ENCODE data around the gene PPP1R14C. TPM values are rescaled to one million over a fixed set of nuclear protein-coding genes. Genes with fewer than 3 reads are reported as not detected.

The PPP1R14C gene
- total and polyA plus RNA-seq, 7 experiments from 2014 or later = not detected

DNA sequence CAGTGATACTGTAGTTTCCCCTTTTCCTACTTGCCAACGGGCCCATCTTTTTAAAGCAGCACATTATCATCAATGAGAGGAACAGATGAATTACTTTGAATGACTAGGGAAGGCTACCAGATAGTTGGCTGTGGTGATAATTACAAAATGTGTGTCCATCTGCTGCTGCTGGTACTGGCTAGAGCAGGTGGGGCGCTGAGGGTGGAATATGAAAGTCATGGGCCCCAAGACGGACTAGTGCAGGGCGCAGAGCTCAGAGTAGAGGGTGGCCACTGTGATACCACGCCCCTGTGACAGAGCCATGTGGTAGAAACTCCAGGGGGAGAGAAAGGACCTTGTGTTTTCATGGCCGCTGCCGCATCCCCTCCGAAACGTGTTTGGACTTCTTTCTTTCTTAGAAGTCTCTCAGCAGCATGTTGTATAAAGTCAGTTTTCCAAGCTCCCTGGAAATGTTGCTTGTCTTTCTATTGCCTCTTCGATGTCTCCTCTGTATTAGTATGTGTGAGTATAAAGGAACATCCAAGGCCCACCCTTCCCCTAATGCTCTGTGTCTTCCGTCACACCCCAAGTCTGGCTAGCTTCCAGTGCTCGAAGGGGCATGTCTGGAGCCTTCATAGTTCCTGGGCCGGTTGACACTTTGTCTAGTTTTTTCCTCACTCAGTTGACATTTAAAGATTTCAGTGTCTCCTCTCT is 88.1 kb downstream of the PPP1R14C start:
- POLR2A ChIA-PET = no interaction called here
- H3K36me3 Mint-ChIP-seq = peaks cover 0 to 8% (median 0%) of the 10 kb centered on the region in 5 donors
- Histone ChIP-seq H3K4me1 (ENCODE audit: control insufficient read depth in 2 of 2, insufficient read depth in 2 of 2, low read length in 2 of 2) (peaks cover 0 to 8% of the 10 kb centered on the region in 2 donors), H3K36me3 (ENCODE audit: control insufficient read depth in 2 of 3, insufficient read depth in 3 of 3, low read length in 3 of 3) (no peaks in the 10 kb centered on the region), H3K9me3 (ENCODE audit: control insufficient read depth in 2 of 3, low read length in 3 of 3) (no peaks in the 10 kb centered on the region), H3K27me3 (ENCODE audit: control insufficient read depth in 2 of 2, insufficient read depth in 2 of 2, low read length in 2 of 2) (no peaks in the 10 kb centered on the region), H3K27ac (ENCODE audit: low read depth, low read length) (no peak overlapping the region), H3K4me3 (ENCODE audit: low read length) (no peak overlapping the region)
- no peak for DNase-seq
- peaks cover 9 to 33% (median 12%) of the 10 kb centered on the region in 5 donors for H3K27me3 Mint-ChIP-seq
- CTCF ChIA-PET = no interaction called here
- H3K4me3 Mint-ChIP-seq = no peak overlapping the region
- peaks cover 0 to 12% (median 5%) of the 10 kb centered on the region in 11 donors for H3K9me3 Mint-ChIP-seq
- intact Hi-C loops (cut with micrococcal nuclease) = no loop called here
- H3K4me1 Mint-ChIP-seq = peaks cover 0 to 15% (median 0%) of the 10 kb centered on the region in 7 donors
- ATAC-seq = no peak
- H3K27ac Mint-ChIP-seq = no peak overlapping the region

DNA sequence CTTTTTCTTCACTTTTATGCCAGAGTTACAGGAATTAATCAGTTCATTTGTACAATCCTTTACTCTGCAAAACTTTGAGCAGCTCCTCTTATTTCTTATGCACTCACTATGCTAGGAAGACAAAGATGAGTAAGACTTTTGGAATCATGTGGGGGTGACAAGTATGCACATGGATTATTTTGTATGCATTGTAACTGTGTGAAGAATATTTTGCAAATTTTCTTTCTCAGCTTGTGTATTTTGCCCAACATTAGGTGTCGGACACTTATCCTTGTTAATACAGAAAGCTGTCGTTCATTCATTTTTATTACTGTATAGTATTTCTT is 88.6 kb downstream of the PPP1R14C start:
- H3K4me3 Mint-ChIP-seq = no peak overlapping the region
- H3K27me3 Mint-ChIP-seq = peaks cover 10 to 28% (median 15%) of the 10 kb centered on the region in 5 donors
- intact Hi-C loops (cut with micrococcal nuclease) = no loop called here
- peaks cover 0 to 17% (median 0%) of the 10 kb centered on the region in 7 donors for H3K4me1 Mint-ChIP-seq
- Histone ChIP-seq H3K9me3 (ENCODE audit: control insufficient read depth in 2 of 3, low read length in 3 of 3) (no peaks in the 10 kb centered on the region), H3K4me3 (ENCODE audit: low read length) (no peak overlapping the region), H3K27me3 (ENCODE audit: control insufficient read depth in 2 of 2, insufficient read depth in 2 of 2, low read length in 2 of 2) (no peaks in the 10 kb centered on the region), H3K27ac (ENCODE audit: low read depth, low read length) (no peak overlapping the region), H3K36me3 (ENCODE audit: control insufficient read depth in 2 of 3, insufficient read depth in 3 of 3, low read length in 3 of 3) (no peaks in the 10 kb centered on the region), H3K4me1 (ENCODE audit: control insufficient read depth in 2 of 2, insufficient read depth in 2 of 2, low read length in 2 of 2) (peaks cover 0 to 13% of the 10 kb centered on the region in 2 donors)
- peaks cover 0 to 8% (median 0%) of the 10 kb centered on the region in 5 donors for H3K36me3 Mint-ChIP-seq
- ATAC-seq (no peak), DNase-seq (no peak)
- H3K27ac Mint-ChIP-seq = no peak overlapping the region
- POLR2A ChIA-PET = no interaction called here
- peaks cover 0 to 12% (median 6%) of the 10 kb centered on the region in 11 donors for H3K9me3 Mint-ChIP-seq
- CTCF ChIA-PET = no interaction called here

DNA sequence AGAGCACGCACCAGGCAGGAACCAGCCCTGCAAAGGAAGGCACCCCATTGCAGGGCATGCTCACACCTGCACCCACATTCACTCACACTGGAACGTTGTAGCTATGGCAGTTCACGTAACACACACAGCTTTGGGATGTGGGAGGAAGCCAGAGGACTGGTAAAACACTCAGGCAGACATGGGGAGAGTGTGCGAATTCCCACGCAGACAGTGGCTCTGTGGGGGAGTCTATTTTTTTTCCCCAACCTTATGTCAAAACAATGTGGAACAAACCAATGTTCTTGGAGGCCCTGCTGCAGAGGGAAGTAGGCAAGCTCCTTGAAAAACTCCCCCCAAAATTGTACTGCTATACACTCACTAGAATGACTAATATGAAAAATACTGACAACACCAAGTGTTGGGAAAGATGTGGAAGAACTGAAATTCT is 91.0 kb downstream of the PPP1R14C start:
- H3K36me3 Mint-ChIP-seq = peaks cover 0 to 8% (median 0%) of the 10 kb centered on the region in 5 donors
- no peak for ATAC-seq
- Histone ChIP-seq H3K4me1 (ENCODE audit: control insufficient read depth in 2 of 2, insufficient read depth in 2 of 2, low read length in 2 of 2) (peaks cover 0 to 15% of the 10 kb centered on the region in 2 donors), H3K9me3 (ENCODE audit: control insufficient read depth in 2 of 3, low read length in 3 of 3) (no peaks in the 10 kb centered on the region), H3K36me3 (ENCODE audit: control insufficient read depth in 2 of 3, insufficient read depth in 3 of 3, low read length in 3 of 3) (no peaks in the 10 kb centered on the region), H3K4me3 (ENCODE audit: low read length) (no peak overlapping the region), H3K27ac (ENCODE audit: low read depth, low read length) (no peak overlapping the region), H3K27me3 (ENCODE audit: control insufficient read depth in 2 of 2, insufficient read depth in 2 of 2, low read length in 2 of 2) (no peaks in the 10 kb centered on the region)
- CTCF ChIA-PET = no interaction called here
- peaks cover 4 to 16% (median 9%) of the 10 kb centered on the region in 5 donors for H3K27me3 Mint-ChIP-seq
- intact Hi-C loops (cut with micrococcal nuclease) = no loop called here
- DNase-seq = no peak
- H3K4me3 Mint-ChIP-seq = no peak overlapping the region
- POLR2A ChIA-PET = no interaction called here
- no peak overlapping the region for H3K27ac Mint-ChIP-seq
- peaks cover 0 to 12% (median 6%) of the 10 kb centered on the region in 11 donors for H3K9me3 Mint-ChIP-seq
- peaks cover 0 to 17% (median 2%) of the 10 kb centered on the region in 7 donors for H3K4me1 Mint-ChIP-seq

DNA sequence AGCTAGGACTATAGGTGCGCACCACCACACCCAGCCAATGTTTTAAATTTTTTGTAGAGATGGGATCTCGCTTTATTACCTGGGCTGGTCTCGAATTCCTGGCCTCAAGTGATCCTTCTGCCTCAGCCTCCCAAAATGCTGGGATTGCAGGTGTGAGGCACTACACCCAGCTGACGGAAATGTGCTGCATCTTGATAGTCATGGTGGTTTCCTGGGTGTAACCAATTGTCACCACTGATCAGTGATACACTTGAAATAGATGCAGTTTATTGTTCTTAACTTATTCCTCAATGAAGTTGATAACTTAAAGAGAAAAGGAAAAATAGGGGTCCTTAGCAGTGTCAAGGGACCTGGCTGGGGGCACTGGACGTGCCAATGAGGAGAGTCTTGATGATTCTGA is 92.4 kb downstream of the PPP1R14C start:
- Mint-ChIP-seq H3K4me3 (peak overlapping the region in 1 of 10 donors; percentile 41), H3K27ac (no peak overlapping the region)
- POLR2A ChIA-PET = no interaction called here

DNA sequence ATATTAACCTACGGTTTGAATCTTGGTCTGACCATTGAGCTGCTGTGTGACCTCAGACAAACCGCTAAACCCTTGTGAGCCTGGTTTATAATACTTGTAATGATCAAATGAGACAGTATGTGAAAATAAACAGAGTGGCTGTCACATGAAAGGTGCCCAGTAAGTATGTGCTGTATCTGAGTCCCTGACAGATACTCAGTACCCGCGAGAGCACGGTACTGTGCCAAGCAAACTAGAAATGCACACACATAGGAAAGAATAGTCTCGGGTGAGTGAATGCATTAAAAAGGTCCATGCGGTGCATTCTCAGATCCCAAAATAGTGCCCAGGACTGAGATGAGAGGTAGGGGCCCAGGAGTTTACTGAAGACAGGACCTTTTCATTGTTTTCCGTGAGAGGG is 93.3 kb downstream of the PPP1R14C start:
- no peak overlapping the region for H3K27ac Mint-ChIP-seq
- H3K4me3 ChIP-seq (ENCODE audit: low read length) = no peak overlapping the region
- H3K9me3 Mint-ChIP-seq = peaks cover 0 to 14% (median 6%) of the 10 kb centered on the region in 11 donors
- POLR2A ChIA-PET = no interaction called here
- intact Hi-C loops (cut with micrococcal nuclease) = no loop called here
- H3K36me3 Mint-ChIP-seq = peaks cover 0 to 8% (median 3%) of the 10 kb centered on the region in 5 donors
- peaks cover 0 to 15% of the 10 kb centered on the region in 2 donors for H3K4me1 ChIP-seq (ENCODE audit: control insufficient read depth in 2 of 2, insufficient read depth in 2 of 2, low read length in 2 of 2)
- no peaks in the 10 kb centered on the region for H3K27me3 ChIP-seq (ENCODE audit: control insufficient read depth in 2 of 2, insufficient read depth in 2 of 2, low read length in 2 of 2)
- H3K4me3 Mint-ChIP-seq = no peak overlapping the region
- H3K27ac ChIP-seq (ENCODE audit: low read depth, low read length) = no peak overlapping the region
- CTCF ChIA-PET = no interaction called here
- peaks cover 3 to 9% (median 5%) of the 10 kb centered on the region in 5 donors for H3K27me3 Mint-ChIP-seq
- peaks cover 0 to 17% (median 2%) of the 10 kb centered on the region in 7 donors for H3K4me1 Mint-ChIP-seq
- ATAC-seq = no peak
- H3K36me3 ChIP-seq (ENCODE audit: control insufficient read depth in 2 of 3, insufficient read depth in 3 of 3, low read length in 3 of 3) = no peaks in the 10 kb centered on the region
- H3K9me3 ChIP-seq (ENCODE audit: control insufficient read depth in 2 of 3, low read length in 3 of 3) = no peaks in the 10 kb centered on the region
- DNase-seq = no peak

More for the DNA sequence above, 92.4 kb downstream of the PPP1R14C start:
- H3K4me3 ChIP-seq (ENCODE audit: low read length) = no peak overlapping the region
- no peak overlapping the region for H3K27ac ChIP-seq (ENCODE audit: low read depth, low read length)
- peaks cover 0 to 14% (median 6%) of the 10 kb centered on the region in 11 donors for H3K9me3 Mint-ChIP-seq
- intact Hi-C loops (cut with micrococcal nuclease) = no loop called here
- H3K9me3 ChIP-seq (ENCODE audit: control insufficient read depth in 2 of 3, low read length in 3 of 3) = no peaks in the 10 kb centered on the region
- peaks cover 0 to 15% of the 10 kb centered on the region in 2 donors for H3K4me1 ChIP-seq (ENCODE audit: control insufficient read depth in 2 of 2, insufficient read depth in 2 of 2, low read length in 2 of 2)
- H3K36me3 ChIP-seq (ENCODE audit: control insufficient read depth in 2 of 3, insufficient read depth in 3 of 3, low read length in 3 of 3) = no peaks in the 10 kb centered on the region
- no peaks in the 10 kb centered on the region for H3K27me3 ChIP-seq (ENCODE audit: control insufficient read depth in 2 of 2, insufficient read depth in 2 of 2, low read length in 2 of 2)
- CTCF ChIA-PET = no interaction called here
- ATAC-seq (no peak), DNase-seq (no peak)
- H3K4me1 Mint-ChIP-seq = peaks cover 0 to 17% (median 2%) of the 10 kb centered on the region in 7 donors
- H3K36me3 Mint-ChIP-seq = peaks cover 0 to 8% (median 3%) of the 10 kb centered on the region in 5 donors
- peaks cover 3 to 12% (median 6%) of the 10 kb centered on the region in 5 donors for H3K27me3 Mint-ChIP-seq

DNA sequence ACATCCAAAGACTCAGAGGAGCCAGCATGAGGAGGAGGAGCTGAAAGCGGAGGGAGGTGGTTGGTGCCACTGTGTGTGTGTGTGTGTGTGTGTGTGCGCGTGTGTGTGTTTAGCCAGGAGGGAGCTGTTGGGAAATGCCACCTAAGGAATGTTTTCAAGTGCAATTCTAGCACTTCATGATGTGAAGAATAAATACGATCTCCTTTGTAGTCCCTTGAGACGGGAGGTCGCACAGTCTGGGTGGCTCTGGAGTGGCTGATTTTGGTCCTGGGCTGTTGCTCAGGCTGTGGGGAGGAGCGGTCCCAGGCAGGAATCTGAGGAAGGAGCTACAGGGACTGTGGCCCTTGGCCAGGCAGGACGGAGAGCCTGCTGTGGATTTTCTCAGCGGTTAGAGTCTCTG is 93.7 kb downstream of the PPP1R14C start:
- Mint-ChIP-seq H3K27ac (no peak overlapping the region), H3K27me3 (peaks cover 0 to 9% (median 5%) of the 10 kb centered on the region in 5 donors), H3K4me1 (peaks cover 0 to 17% (median 2%) of the 10 kb centered on the region in 7 donors), H3K9me3 (peaks cover 0 to 14% (median 6%) of the 10 kb centered on the region in 11 donors), H3K4me3 (no peak overlapping the region), H3K36me3 (peaks cover 0 to 8% (median 3%) of the 10 kb centered on the region in 5 donors)
- no peak overlapping the region for H3K4me3 ChIP-seq (ENCODE audit: low read length)
- H3K27me3 ChIP-seq (ENCODE audit: control insufficient read depth in 2 of 2, insufficient read depth in 2 of 2, low read length in 2 of 2) = no peaks in the 10 kb centered on the region
- ATAC-seq (no peak), DNase-seq (no peak)
- H3K36me3 ChIP-seq (ENCODE audit: control insufficient read depth in 2 of 3, insufficient read depth in 3 of 3, low read length in 3 of 3) = no peaks in the 10 kb centered on the region
- ChIA-PET POLR2A (no interaction called here), CTCF (no interaction called here)
- intact Hi-C loops (cut with micrococcal nuclease) = no loop called here
- no peaks in the 10 kb centered on the region for H3K9me3 ChIP-seq (ENCODE audit: control insufficient read depth in 2 of 3, low read length in 3 of 3)
- peaks cover 0 to 15% of the 10 kb centered on the region in 2 donors for H3K4me1 ChIP-seq (ENCODE audit: control insufficient read depth in 2 of 2, insufficient read depth in 2 of 2, low read length in 2 of 2)
- no peak overlapping the region for H3K27ac ChIP-seq (ENCODE audit: low read depth, low read length)

DNA sequence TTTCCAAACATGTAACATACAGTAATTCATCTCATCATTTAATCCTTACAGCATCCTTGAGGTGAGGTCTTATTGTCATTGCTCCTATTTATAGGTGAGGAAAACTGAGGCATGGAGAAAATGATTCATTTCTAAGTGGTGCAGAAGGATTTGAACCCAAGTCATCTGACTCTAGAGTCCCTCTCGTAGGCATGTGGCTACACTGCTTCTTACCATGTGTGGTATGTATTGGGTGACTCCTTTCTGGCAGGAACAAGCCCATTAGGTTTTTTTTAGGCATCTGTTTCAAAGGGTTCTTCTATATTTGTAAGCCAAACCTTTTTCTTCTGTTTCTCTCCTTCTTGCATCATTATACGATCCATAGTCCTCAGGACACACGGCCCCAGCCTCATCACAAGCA is 94.8 kb downstream of the PPP1R14C start:
- Histone ChIP-seq H3K36me3 (ENCODE audit: control insufficient read depth in 2 of 3, insufficient read depth in 3 of 3, low read length in 3 of 3) (no peaks in the 10 kb centered on the region), H3K4me3 (ENCODE audit: low read length) (no peak overlapping the region), H3K4me1 (ENCODE audit: control insufficient read depth in 2 of 2, insufficient read depth in 2 of 2, low read length in 2 of 2) (peaks cover 0 to 15% of the 10 kb centered on the region in 2 donors), H3K27ac (ENCODE audit: low read depth, low read length) (no peak overlapping the region), H3K27me3 (ENCODE audit: control insufficient read depth in 2 of 2, insufficient read depth in 2 of 2, low read length in 2 of 2) (no peaks in the 10 kb centered on the region), H3K9me3 (ENCODE audit: control insufficient read depth in 2 of 3, low read length in 3 of 3) (no peaks in the 10 kb centered on the region)
- ATAC-seq = no peak
- POLR2A ChIA-PET = no interaction called here
- peaks cover 0 to 11% (median 4%) of the 10 kb centered on the region in 11 donors for H3K9me3 Mint-ChIP-seq
- no peak overlapping the region for H3K27ac Mint-ChIP-seq
- H3K4me1 Mint-ChIP-seq = peaks cover 0 to 19% (median 2%) of the 10 kb centered on the region in 7 donors
- H3K36me3 Mint-ChIP-seq = peaks cover 0 to 6% (median 3%) of the 10 kb centered on the region in 5 donors
- CTCF ChIA-PET = no interaction called here
- no peak overlapping the region for H3K4me3 Mint-ChIP-seq
- H3K27me3 Mint-ChIP-seq = peaks cover 0 to 9% (median 5%) of the 10 kb centered on the region in 5 donors
- DNase-seq = no peak
- intact Hi-C loops (cut with micrococcal nuclease) = no loop called here
